Measurements from ENCODE around the gene PANX2.

GRCh38 chr22:50182176-50183081 is 11.9 kb downstream of the PANX2 start:
- no peak for TF ChIP-seq CTCF (IDR thresholded peaks at IDR 0.05)
- no peak for TF ChIP-seq POLR2AphosphoS5 (IDR thresholded peaks at IDR 0.05)

Data from breast epithelium (tissue), 3 donors.